ENCODE data around the gene APBA2. TPM values are rescaled to one million over a fixed set of nuclear protein-coding genes. Genes with fewer than 3 reads are reported as not detected.

The APBA2 gene
- total and polyA plus RNA-seq, 2 of the 4 experiments (the other 2 are of a cell fraction) = 21.7 to 33.0 TPM

DNA sequence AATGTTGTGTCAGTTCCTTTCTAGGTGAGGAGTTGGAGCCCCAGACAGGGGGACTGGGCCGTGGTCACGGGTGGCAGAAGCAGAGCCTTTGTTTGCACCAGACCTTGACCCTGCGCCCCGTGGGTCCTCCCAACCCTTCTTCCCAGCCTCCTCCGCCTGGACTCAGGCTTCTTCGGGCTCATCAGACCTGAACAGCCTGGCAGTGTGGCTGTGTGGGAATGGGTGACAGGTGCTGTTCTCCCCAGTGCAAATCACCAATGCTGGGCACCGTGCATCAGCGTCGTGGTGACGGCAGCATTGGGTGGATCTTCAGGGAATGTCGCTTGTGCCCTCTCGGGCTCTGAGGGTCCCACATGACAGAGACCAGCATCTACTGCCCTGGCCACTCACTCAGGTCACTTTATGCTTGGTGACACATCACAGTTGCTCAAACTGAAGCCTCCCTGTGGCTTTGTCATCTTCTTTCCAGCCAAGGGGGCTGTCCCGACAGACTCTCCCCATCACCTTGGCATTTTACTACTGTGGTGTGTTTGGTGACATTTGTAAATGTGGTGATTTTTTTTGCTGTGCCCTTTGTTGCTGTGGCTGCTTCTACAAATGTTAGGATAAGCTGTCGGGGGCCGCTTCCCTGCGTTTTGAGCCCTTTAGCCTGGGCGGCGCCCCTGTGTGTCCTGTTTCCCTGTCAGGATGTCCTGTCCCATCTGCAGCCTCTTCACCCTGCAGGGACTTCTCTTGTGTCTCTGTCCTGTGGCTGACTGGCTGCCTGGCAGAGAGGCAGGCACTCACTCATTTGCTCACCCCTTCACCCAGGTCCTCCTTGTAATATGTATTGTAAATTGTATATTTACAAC, 14.5 kb downstream of the APBA2 start:
- WGBS, 2 experiments (ENCODE audit: extremely low coverage in 2 of 2, insufficient read length in 1 of 2) = 94% methylated on average over 5 of the region's 18 CpGs; no CpG with 5 or more reads in 1 of the 2 experiments
- POLR2A ChIA-PET (ENCODE audit: unreplicated experiment) = no interaction called here
- Histone ChIP-seq H3K9me1 (ENCODE audit: insufficient read depth, low read length) (peaks cover 23% of the 10 kb centered on the region), H3K4me3 (ENCODE audit: insufficient read depth, low read depth, low read length) (no peak overlapping the region), H2BK5ac (ENCODE audit: low read depth, low read length, poor library complexity, severe bottlenecking) (no peak overlapping the region), H2BK20ac (ENCODE audit: low read depth, low read length) (no peak overlapping the region), H3K23ac (ENCODE audit: low read depth, low read length) (no peak overlapping the region), H3K36me3 (ENCODE audit: control insufficient read depth, insufficient read depth, low read length) (0 out of 2 replicates have a peak, but pooled peaks cover 2% of the 10 kb centered on the region), H4K5ac (ENCODE audit: low read depth, low read length) (no peak overlapping the region), H2BK120ac (ENCODE audit: low read depth, low read length) (no peak overlapping the region), H3K4ac (ENCODE audit: low read depth, low read length) (no peak overlapping the region), H4K91ac (ENCODE audit: insufficient read depth, low read depth, low read length) (no peak overlapping the region), H4K20me1 (ENCODE audit: insufficient read depth, low read length) (peaks cover 9% of the 10 kb centered on the region), H3K27ac (ENCODE audit: insufficient read depth, low read length) (no peak overlapping the region), H2AK5ac (ENCODE audit: low read depth, low read length) (peak overlapping the region; percentile 33; the same call in 1 of the 2 replicates), H3K56ac (ENCODE audit: extremely low read depth, insufficient read depth, low read length) (no peak overlapping the region), H2AK9ac (replicated peaks; ENCODE audit: low read depth, low read length, poor library complexity) (no peak overlapping the region), H3K9me3 (ENCODE audit: control insufficient read depth, insufficient read depth, low read length) (no peaks in the 10 kb centered on the region; the same call in 1 of the 2 replicates), H3K79me1 (ENCODE audit: low read depth in 1 of 2, low read length in 2 of 2) (peaks cover 25 to 82% of the 10 kb centered on the region in 2 experiments), H4K8ac (ENCODE audit: low read depth in 2 of 2, low read length in 2 of 2) (no peak overlapping the region), H3K9ac (ENCODE audit: low read depth, low read length) (no peak overlapping the region), H3K14ac (replicated peaks; ENCODE audit: low read depth, low read length) (no peak overlapping the region), H2BK15ac (ENCODE audit: low read depth, low read length) (no peak overlapping the region), H2AFZ (replicated peaks; ENCODE audit: low read length, poor library complexity) (no peak overlapping the region), H3K4me1 (ENCODE audit: control insufficient read depth, insufficient read depth, low read length) (peaks cover 7% of the 10 kb centered on the region), H3K4me2 (ENCODE audit: low read depth, low read length) (no peak overlapping the region), H3K18ac (ENCODE audit: low read depth, low read length) (no peak overlapping the region), H3K27me3 (ENCODE audit: control insufficient read depth, insufficient read depth, low read length) (no peaks in the 10 kb centered on the region)
- CTCF ChIA-PET = no interaction called here
- no peak for ATAC-seq (ENCODE audit: low read depth)
- no TSS peak for BruUV-seq (replicated peaks)
- dilution Hi-C loops (cut with HindIII; ENCODE audit: low sequenced_read_pairs, unreplicated experiment) = no loop called here
- no peak for DNase-seq
- TF ChIP-seq NFE2L2 (IDR thresholded peaks at IDR 0.05; ENCODE audit: low read depth, low read length) (no peak), RAD21 (IDR thresholded peaks at IDR 0.05; ENCODE audit: low read length) (no peak), MAZ (IDR thresholded peaks at IDR 0.05; ENCODE audit: borderline replicate concordance, low read depth, low read length) (no peak), CHD1 (IDR thresholded peaks at IDR 0.05; ENCODE audit: low read depth, low read length) (no peak), ELK1 (IDR thresholded peaks at IDR 0.05; ENCODE audit: borderline replicate concordance, low read depth, low read length) (no peak), BHLHE40 (IDR thresholded peaks at IDR 0.05; ENCODE audit: low read depth, low read length) (no peak), MAFK (IDR thresholded peaks at IDR 0.05; ENCODE audit: low read depth, low read length) (no peak)
- in situ Hi-C loops (cut with MboI; ENCODE audit: low sequenced_read_pairs) = no loop called here
- intact Hi-C loops (cut with micrococcal nuclease) = no loop called here
